HepG2 (cell line): ENCODE data around the gene GSDMA. TPM values are rescaled to one million over a fixed set of nuclear protein-coding genes. Genes with fewer than 3 reads are reported as not detected.

Experiments used
- ATAC-seq: fragments of 200-7000 bp; cut with Tn5 transposase; 3 replicates; pipeline ENCODE4 v1.9.1; 2020; ENCODE audit warnings: mild to moderate bottlenecking, moderate library complexity
- BruUV-seq: library from RNA; stranded (reverse); fragments of 400-500 nt; replicated peaks from 2 replicates; lab custom pipeline; 2021; lab: Mats Ljungman, UMichigan
- CTCF ChIA-PET: fragments of 300-600 bp; formaldehyde crosslinking; extraction: SDS; loops from one replicate; lab custom pipeline; 2021; ENCODE audit warnings: low total read pairs, inconsistent platforms, low intra/inter-chr PET ratio; lab: Yijun Ruan, JAX
- POLR2A ChIA-PET: fragments of 350-600 bp; sonication (Branson Sonifier 250); formaldehyde crosslinking; loops from one replicate; lab custom pipeline; 2020; ENCODE audit warnings: antibody characterized with exemption, inconsistent platforms; lab: Yijun Ruan, JAX
- DNase-seq: peaks from one replicate; pipeline ENCODE4 v3.0.0-alpha.2; 2015; ENCODE audit warnings: low spot score
- FAIRE-seq: peaks from 3 replicates; lab custom pipeline; 2011; peaks lifted over from hg19 to GRCh38; lab: Jason Lieb, UNC
- H2AFZ ChIP-seq: one replicate; pipeline ENCODE4 v1.6.1; 2011; ENCODE audit warnings: low read length, inconsistent platforms
- H3K27ac ChIP-seq: fragments of 300-600 bp; 3 replicates; pipeline ENCODE4 v1.8.0; 2011; ENCODE audit warnings: mixed run types, mild to moderate bottlenecking, mixed read lengths, low read length, inconsistent platforms; ENCODE audit not compliant: insufficient read depth; ENCODE audit errors: extremely low read length
- H3K27me3 ChIP-seq, 2 experiments: fragments of 200-600 bp in 1 of 2; 2 replicates in 1 of 2; 3 replicates in 1 of 2; pipeline versions ENCODE4 v1.6.0 to v1.8.0; 2011; ENCODE audit warnings: low read length in 2 of 2, mild to moderate bottlenecking in 2 of 2, moderate library complexity in 2 of 2, inconsistent platforms in 1 of 2; ENCODE audit not compliant: insufficient read depth in 2 of 2, control insufficient read depth in 1 of 2
- H3K36me3 ChIP-seq, 2 experiments: fragments of 200-600 bp in 1 of 2; replicated peaks in 1 of 2; 2 replicates in 1 of 2; 3 replicates in 1 of 2; pipeline versions ENCODE4 v1.5.1 to v1.8.0; 2011; ENCODE audit warnings: low read length in 2 of 2, inconsistent platforms in 1 of 2; ENCODE audit not compliant: insufficient read depth in 2 of 2, control insufficient read depth in 1 of 2
- H3K4me1 ChIP-seq: 2 replicates; pipeline ENCODE4 v1.5.1; 2012; ENCODE audit warnings: low read length, inconsistent platforms; ENCODE audit not compliant: insufficient read depth
- H3K4me2 ChIP-seq: 2 replicates; pipeline ENCODE4 v1.6.0; 2011; ENCODE audit warnings: low read depth, low read length, inconsistent platforms
- H3K4me3 ChIP-seq, 3 experiments: fragments of 200-600 bp in 1 of 3; sonication (generic), shearing (Covaris generic) in 1 of 3; replicated peaks in 1 of 3; 2 replicates each; pipeline ENCODE4 v1.5.1; 2011 to 2016; ENCODE audit warnings: low read length in 3 of 3, inconsistent platforms in 2 of 3, low read depth in 2 of 3, mild to moderate bottlenecking in 2 of 3, control low read depth in 1 of 3, mixed read lengths in 1 of 3; ENCODE audit not compliant: insufficient read depth in 1 of 3
- H3K79me2 ChIP-seq: one replicate; pipeline ENCODE4 v1.6.1; 2011; ENCODE audit warnings: low read length, inconsistent platforms; ENCODE audit not compliant: insufficient read depth
- H3K9ac ChIP-seq: 2 replicates; pipeline ENCODE4 v1.6.0; 2011; ENCODE audit warnings: mild to moderate bottlenecking, low read depth, low read length, inconsistent platforms; ENCODE audit not compliant: insufficient read depth
- H3K9me3 ChIP-seq: 2 replicates; pipeline ENCODE4 v1.5.1; 2012; ENCODE audit warnings: mild to moderate bottlenecking, low read length
- H4K20me1 ChIP-seq: 2 replicates; pipeline ENCODE4 v1.6.0; 2011; ENCODE audit warnings: inconsistent platforms, mild to moderate bottlenecking, low read length, moderate library complexity; ENCODE audit not compliant: insufficient read depth
- MXD3 ChIP-seq: IDR thresholded peaks from 2 replicates; pipeline ENCODE4 v1.6.1; 2016; ENCODE audit warnings: mild to moderate bottlenecking, missing biosample characterization, missing genetic modification reagents
- NFAT5 ChIP-seq: sonication (generic); formaldehyde crosslinking; IDR thresholded peaks from 2 replicates; pipeline ENCODE4 v1.4.0; 2020; ENCODE audit warnings: missing genetic modification reagents
- POLR2AphosphoS2 ChIP-seq: IDR thresholded peaks from 2 replicates; pipeline ENCODE4 v1.6.1; 2011; ENCODE audit warnings: low read depth, low read length, improper control_type of control experiment
- RAD21 ChIP-seq: fragments of 450-650 bp; formaldehyde crosslinking; IDR thresholded peaks from 2 replicates; pipeline ENCODE4 v1.5.0; 2020; ENCODE audit warnings: mild to moderate bottlenecking
- REST ChIP-seq, 2 experiments: IDR thresholded peaks; 2 replicates each; pipeline ENCODE4 v1.6.1; 2011 to 2012; ENCODE audit warnings: low read length in 2 of 2, borderline replicate concordance in 1 of 2, low read depth in 1 of 2, mild to moderate bottlenecking in 1 of 2, moderate library complexity in 1 of 2
- STAT6 ChIP-seq: sonication (generic); formaldehyde crosslinking; IDR thresholded peaks from 2 replicates; pipeline ENCODE4 v1.4.0; 2020; ENCODE audit warnings: missing genetic modification reagents, mild to moderate bottlenecking, borderline replicate concordance
- ZC3H4 ChIP-seq: sonication (generic); formaldehyde crosslinking; IDR thresholded peaks from 2 replicates; pipeline ENCODE4 v1.4.0; 2020; ENCODE audit warnings: missing genetic modification reagents, borderline replicate concordance
- ZNF275 ChIP-seq: sonication (generic); formaldehyde crosslinking; IDR thresholded peaks from 2 replicates; pipeline ENCODE4 v1.8.0; 2022; ENCODE audit warnings: missing genetic modification reagents, mild to moderate bottlenecking, inconsistent platforms, borderline replicate concordance
- ZNF720 ChIP-seq: sonication (generic); formaldehyde crosslinking; IDR thresholded peaks from 2 replicates; pipeline ENCODE4 v1.4.0; 2020; ENCODE audit warnings: missing genetic modification reagents
- ZNF746 ChIP-seq: sonication (generic); formaldehyde crosslinking; IDR thresholded peaks from 2 replicates; pipeline ENCODE4 v1.8.0; 2022; ENCODE audit warnings: mild to moderate bottlenecking, missing genetic modification reagents
- WGBS: methylation state at CpG from one replicate; pipeline ENCODE4 v1.1.6; 2017; ENCODE audit warnings: low lambda C conversion rate; 5-methylcytosine and 5-hydroxymethylcytosine counted together
- in situ Hi-C: cut with HindIII; loops from 2 replicates; pipeline ENCODE4 v1.10.0; 2017; ENCODE audit warnings: low pct_unique_long_range_greater_than_20kb; ENCODE audit not compliant: extremely low pct_ligation_motif_present
- intact Hi-C: fragments of 100-400 bp; cut with micrococcal nuclease; formaldehyde crosslinking; loops from one replicate; pipeline ENCODE4 v1.10.0; 2022; ENCODE audit not compliant: unreplicated experiment
- polyA plus RNA-seq, 8 experiments: library from polyadenylated mRNA; depleted of rRNA in 3 of 8; stranded (reverse) in 7 of 8; unstranded in 1 of 8; fragments of >200 nt; fragmentation: Illumina TruSeq in 4 of 8; extraction: Trizol in 4 of 8; gene quantifications; 2 replicates each; pipeline versions ENCODE4 v1.2.1 to v1.2.3, GENCODE V29; 2011 to 2016; ENCODE audit warnings: low read depth in 4 of 8, missing spikeins in 1 of 8, mixed read lengths in 1 of 8; ENCODE audit not compliant: insufficient read depth in 1 of 8
- total RNA-seq, 5 experiments: library from RNA; depleted of rRNA; stranded (reverse); fragments of >200 nt; fragmentation: Illumina TruSeq; extraction: Trizol; gene quantifications; 2 replicates each; pipeline ENCODE4 v1.2.3, GENCODE V29; 2016; ENCODE audit warnings: low read depth in 1 of 5

GSDMA gene
- total and polyA plus RNA-seq, 2 of the 13 experiments (the other 11 are each of a cell fraction or from before 2014, with no cell fraction given), result not detected

GRCh38 chr17:39971076-39971603, 8.3 kb downstream of the GSDMA start:
- no peaks in the 10 kb centered on the region for H3K9me3 ChIP-seq
- H4K20me1 ChIP-seq, result no peaks in the 10 kb centered on the region
- in situ Hi-C loops (loop anchor here (5.0 kb wide), 1 partner anchor 49 kb away; no protein-coding TSS in a partner anchor), intact Hi-C loops (no loop called here)
- no peak overlapping the region for H3K4me2 ChIP-seq
- no peak for FAIRE-seq
- no TSS peak for BruUV-seq
- no peak overlapping the region for H3K27ac ChIP-seq
- H2AFZ ChIP-seq, result no peak overlapping the region
- ChIA-PET POLR2A (interaction anchor here (1.0 kb wide), 1 partner anchor 9 kb away, joined by 3 read pairs; the partner anchor contains the start of gene PSMD3), CTCF (no interaction called here)
- no peaks in the 10 kb centered on the region for H3K79me2 ChIP-seq
- no peak for ATAC-seq
- H3K36me3 ChIP-seq, result no peaks in the 10 kb centered on the region
- no peaks in the 10 kb centered on the region for H3K4me1 ChIP-seq
- no peak for DNase-seq
- no peak overlapping the region for H3K9ac ChIP-seq
- H3K4me3 ChIP-seq, result no peak overlapping the region
- WGBS, result 52% methylated on average over 4 of the region's 4 CpGs
- H3K27me3 ChIP-seq, result peaks cover 6 to 63% of the 10 kb centered on the region in 2 experiments; a peak in 3 of 5 replicates
- TF ChIP-seq ZNF746 (no peak), REST (IDR thresholded peaks at IDR 0.05; ENCODE audit: borderline replicate concordance in 1 of 2, low read depth in 1 of 2, low read length in 2 of 2) (no peak), ZNF720 (CRISPR knock-in tag) (no peak), STAT6 (CRISPR knock-in tag) (no peak), RAD21 (CRISPR knock-in tag) (no peak), NFAT5 (no peak), ZC3H4 (CRISPR knock-in tag) (no peak), MXD3 (CRISPR knock-in tag) (no peak), POLR2AphosphoS2 (no peak), ZNF275 (CRISPR knock-in tag) (no peak)
